A549 treated with AZD2906 at 1 μM for 4 hours (cell line): Measurements from ENCODE around the gene OR4N5. TPM values are rescaled to one million over a fixed set of nuclear protein-coding genes. Genes with fewer than 3 reads are reported as not detected.

Experiments
- total RNA-seq: library from RNA; stranded (reverse); fragments of 200-300 nt; extraction: Qiagen RNA extraction; gene quantifications from 5 replicates; pipeline ENCODE4 v1.2.3, GENCODE V29; 2022

Gene OR4N5
- total RNA-seq, result not detected in 5 replicates

DNA sequence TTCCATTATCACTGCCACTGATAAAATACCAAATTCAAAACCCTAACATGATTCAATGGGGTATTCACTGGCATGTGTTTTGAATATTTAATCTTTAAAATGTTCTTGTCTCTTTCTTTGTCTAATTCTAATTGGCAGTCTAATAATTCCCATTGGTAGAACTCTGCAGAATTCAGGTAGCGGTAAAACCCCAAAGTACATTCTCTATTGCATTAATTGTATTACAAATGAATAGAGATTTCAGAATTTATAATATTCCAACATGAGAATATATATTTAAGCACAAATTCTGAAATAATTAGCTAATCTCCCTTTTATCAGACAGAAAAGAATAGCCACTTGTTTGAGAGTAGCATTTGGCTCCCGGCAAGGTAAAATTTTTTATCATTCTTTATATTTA, at the start of gene OR4N5:
Gene OR4N5, plus strand, starts transcription at position 301 of the 400 bp plus-strand sequence. CDS start 4,916 bp downstream, outside the sequence.

GRCh38 chr14:20110438-20110837, 28.2 kb upstream of the OR4N5 start, which contains the start of gene OR4K17:
Gene OR4K17 (plus strand): TSS chr14:20110739. CDS start chr14:20117500, 6,761 bp downstream.

GRCh38 chr14:20190596-20190995, 52.0 kb downstream of the OR4N5 start, which contains the start of gene OR11G2:
Gene OR11G2 (plus strand): TSS chr14:20190896. CDS start chr14:20197438, 6,542 bp downstream.

Other genes starting within 250 kb of the OR4N5 start
- not detected in 5 replicates for gene OR4K5, start 218.2 kb upstream of the OR4N5 start, total RNA-seq
- not detected in 5 replicates for gene OR4K1, start 207.9 kb upstream of the OR4N5 start, total RNA-seq
- not detected in 5 replicates for gene OR4K15, start 163.2 kb upstream of the OR4N5 start, total RNA-seq
- not detected in 5 replicates for gene OR4Q2, start 136.7 kb upstream of the OR4N5 start, total RNA-seq
- not detected in 5 replicates for gene OR4K14, start 119.5 kb upstream of the OR4N5 start, total RNA-seq
- not detected in 5 replicates for gene OR4K13, start 102.8 kb upstream of the OR4N5 start, total RNA-seq
- not detected in 5 replicates for gene OR4L1, start 78.8 kb upstream of the OR4N5 start, total RNA-seq
- not detected in 5 replicates for gene OR4K17, start 28.1 kb upstream of the OR4N5 start, total RNA-seq
- not detected in 5 replicates for gene OR11G2, start 52.1 kb downstream of the OR4N5 start, total RNA-seq
- gene OR11H6, start 84.9 kb downstream of the OR4N5 start, total RNA-seq, result not detected in 5 replicates
- not detected in 5 replicates for gene OR11H7, start 90.2 kb downstream of the OR4N5 start, total RNA-seq
- gene OR11H4, start 100.5 kb downstream of the OR4N5 start, total RNA-seq, result not detected in 5 replicates
- 15.5 to 26.0 TPM (median 17.3 TPM) in 5 replicates for gene TTC5, start 167.1 kb downstream of the OR4N5 start, total RNA-seq
- gene CCNB1IP1, start 194.5 kb downstream of the OR4N5 start, total RNA-seq, result 35.9 to 43.6 TPM (median 38.6 TPM) in 5 replicates
- gene PARP2, start 204.8 kb downstream of the OR4N5 start, total RNA-seq, result 17.3 to 21.2 TPM (median 18.9 TPM) in 5 replicates